OCI-LY1 (cell line): ENCODE results near the gene MCAT.

Experiments used
- H2AFZ ChIP-seq: fragments of 200-600 bp; sonication (generic), shearing (Covaris generic); 2 replicates; pipeline ENCODE4 v1.6.0; 2014; ENCODE audit warnings: antibody characterized with exemption, mild to moderate bottlenecking, low read length
- H3F3A ChIP-seq: fragments of 200-600 bp; sonication (generic), shearing (Covaris generic); 2 replicates; pipeline ENCODE4 v1.6.0; 2014; ENCODE audit warnings: mild to moderate bottlenecking, antibody characterized with exemption, low read length, moderate library complexity; ENCODE audit not compliant: insufficient read depth
- H3K27ac ChIP-seq: fragments of 200-600 bp; sonication (generic); 2 replicates; pipeline ENCODE4 v1.5.1; 2014; ENCODE audit warnings: low read length, mixed run types, mild to moderate bottlenecking, low read depth; ENCODE audit not compliant: poor library complexity, severe bottlenecking
- H3K27me3 ChIP-seq: fragments of 200-600 bp; sonication (generic); 2 replicates; pipeline ENCODE4 v1.6.0; 2014; ENCODE audit warnings: antibody characterized with exemption, mild to moderate bottlenecking, low read length, moderate library complexity; ENCODE audit not compliant: insufficient read depth
- H3K36me3 ChIP-seq: fragments of 200-600 bp; sonication (generic); 2 replicates; pipeline ENCODE4 v1.6.1; 2014; ENCODE audit warnings: mild to moderate bottlenecking, antibody characterized with exemption, low read length, moderate library complexity, mixed read lengths; ENCODE audit not compliant: insufficient read depth
- H3K4me1 ChIP-seq: fragments of 200-600 bp; sonication (generic); 2 replicates; pipeline ENCODE4 v1.5.1; 2014; ENCODE audit warnings: mild to moderate bottlenecking, low read length, moderate library complexity; ENCODE audit not compliant: insufficient read depth, severe bottlenecking
- H3K4me2 ChIP-seq: fragments of 200-600 bp; sonication (generic), shearing (Covaris generic); 2 replicates; pipeline ENCODE4 v1.6.1; 2014; ENCODE audit warnings: low read length
- H3K4me3 ChIP-seq: fragments of 200-600 bp; sonication (generic); 2 replicates; pipeline ENCODE4 v1.5.1; 2014; ENCODE audit warnings: low read length, low read depth, mild to moderate bottlenecking, mixed read lengths; ENCODE audit not compliant: poor library complexity, severe bottlenecking
- H3K79me2 ChIP-seq: fragments of 200-600 bp; shearing (Covaris generic); 2 replicates; pipeline ENCODE4 v1.6.1; 2016; ENCODE audit warnings: mixed run types, low read length, mixed read lengths; ENCODE audit not compliant: insufficient read depth
- H3K9ac ChIP-seq: fragments of 200-600 bp; sonication (generic), shearing (Covaris generic); 2 replicates; pipeline ENCODE4 v1.6.1; 2014; ENCODE audit warnings: mild to moderate bottlenecking, low read length, mixed read lengths
- H3K9me2 ChIP-seq: fragments of 200-600 bp; sonication (generic), shearing (Covaris generic); 2 replicates; pipeline ENCODE4 v1.6.1; 2014; ENCODE audit warnings: low read depth, mild to moderate bottlenecking, low read length, mixed read lengths
- H3K9me3 ChIP-seq: fragments of 200-600 bp; shearing (Covaris generic); 2 replicates; pipeline ENCODE4 v1.6.1; 2014; ENCODE audit warnings: low read length, mixed read lengths
- H4K20me1 ChIP-seq: fragments of 200-600 bp; sonication (generic), shearing (Covaris generic); 2 replicates; pipeline ENCODE4 v1.6.0; 2016; ENCODE audit warnings: mild to moderate bottlenecking, low read length; ENCODE audit not compliant: insufficient read depth
- EZH2 ChIP-seq: fragments of 200-600 bp; sonication (generic), shearing (Covaris generic); IDR thresholded peaks from 2 replicates; pipeline ENCODE4 v1.8.0; 2017; ENCODE audit warnings: borderline replicate concordance, mixed run types, mild to moderate bottlenecking, antibody characterized with exemption, low read length, moderate library complexity, mixed read lengths
- TF ChIP-seq, protein P1 (sequence below): fragments of 200-600 bp; sonication (generic), shearing (Covaris generic); IDR thresholded peaks from 2 replicates; pipeline ENCODE4 v1.5.1; 2017; ENCODE audit warnings: mild to moderate bottlenecking, antibody characterized with exemption, low read length, moderate library complexity, mixed read lengths

Gene MCAT

DNA sequence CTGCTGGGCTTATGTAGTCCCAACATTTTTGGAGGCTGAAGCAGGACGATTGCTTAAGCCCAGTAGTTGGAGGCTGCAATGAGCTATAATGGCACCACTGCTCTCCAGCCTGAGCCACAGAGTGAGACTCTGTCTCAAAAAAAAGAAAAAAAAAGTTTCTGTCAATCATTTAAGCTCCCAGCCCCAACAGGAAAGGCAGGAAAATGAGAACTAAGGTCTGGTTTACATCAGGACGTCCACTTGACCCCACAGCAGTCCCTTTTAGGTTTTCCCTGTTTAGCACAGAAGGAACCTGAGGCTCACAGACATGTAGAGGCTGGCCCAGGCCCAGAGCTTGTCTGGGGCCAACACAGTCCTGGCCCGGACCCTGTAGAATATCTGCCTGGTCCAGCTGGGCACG is 44.8 kb downstream of the MCAT start:
- Histone ChIP-seq H3K79me2 (no peaks in the 10 kb centered on the region), H3K4me3 (no peak overlapping the region), H3K4me1 (peaks cover 7% of the 10 kb centered on the region), H3K27ac (no peak overlapping the region), H3K4me2 (no peak overlapping the region), H3F3A (no peaks in the 10 kb centered on the region), H3K36me3 (peaks cover 2% of the 10 kb centered on the region; the same call in 1 of the 2 replicates), H4K20me1 (no peaks in the 10 kb centered on the region), H2AFZ (no peak overlapping the region), H3K9me2 (no peaks in the 10 kb centered on the region), H3K9me3 (peaks cover 9% of the 10 kb centered on the region), H3K9ac (no peak overlapping the region), H3K27me3 (no peaks in the 10 kb centered on the region)
- TF ChIP-seq, protein P1, sequence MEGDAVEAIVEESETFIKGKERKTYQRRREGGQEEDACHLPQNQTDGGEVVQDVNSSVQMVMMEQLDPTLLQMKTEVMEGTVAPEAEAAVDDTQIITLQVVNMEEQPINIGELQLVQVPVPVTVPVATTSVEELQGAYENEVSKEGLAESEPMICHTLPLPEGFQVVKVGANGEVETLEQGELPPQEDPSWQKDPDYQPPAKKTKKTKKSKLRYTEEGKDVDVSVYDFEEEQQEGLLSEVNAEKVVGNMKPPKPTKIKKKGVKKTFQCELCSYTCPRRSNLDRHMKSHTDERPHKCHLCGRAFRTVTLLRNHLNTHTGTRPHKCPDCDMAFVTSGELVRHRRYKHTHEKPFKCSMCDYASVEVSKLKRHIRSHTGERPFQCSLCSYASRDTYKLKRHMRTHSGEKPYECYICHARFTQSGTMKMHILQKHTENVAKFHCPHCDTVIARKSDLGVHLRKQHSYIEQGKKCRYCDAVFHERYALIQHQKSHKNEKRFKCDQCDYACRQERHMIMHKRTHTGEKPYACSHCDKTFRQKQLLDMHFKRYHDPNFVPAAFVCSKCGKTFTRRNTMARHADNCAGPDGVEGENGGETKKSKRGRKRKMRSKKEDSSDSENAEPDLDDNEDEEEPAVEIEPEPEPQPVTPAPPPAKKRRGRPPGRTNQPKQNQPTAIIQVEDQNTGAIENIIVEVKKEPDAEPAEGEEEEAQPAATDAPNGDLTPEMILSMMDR = no peak
- TF ChIP-seq EZH2 = no peak

DNA sequence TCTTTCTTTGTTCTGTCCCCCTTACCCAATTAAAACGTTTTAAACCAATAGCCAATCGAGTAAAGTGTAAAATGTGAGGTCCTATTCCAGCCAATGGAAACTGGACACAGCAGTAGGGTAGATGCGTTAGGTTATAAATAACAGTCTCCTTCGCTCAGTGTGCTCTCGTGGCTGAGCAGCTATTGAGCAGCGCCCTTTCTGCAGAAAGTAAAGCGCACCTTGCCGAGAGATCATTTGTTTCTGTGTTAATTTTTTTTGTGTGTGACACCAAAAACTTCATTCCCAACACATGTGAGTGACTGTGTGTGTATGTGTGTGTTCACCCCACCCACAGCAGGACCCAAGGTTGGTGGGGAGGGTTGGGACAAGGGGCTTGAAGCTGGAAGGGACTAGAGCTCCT is 46.8 kb downstream of the MCAT start:
- H3K4me2 ChIP-seq = no peak overlapping the region
- TF ChIP-seq, protein P1 = no peak
- no peak for TF ChIP-seq EZH2
- H3K9ac ChIP-seq = no peak overlapping the region
- no peaks in the 10 kb centered on the region for H3K9me2 ChIP-seq
- H3K4me1 ChIP-seq = peaks cover 15% of the 10 kb centered on the region
- H3K27me3 ChIP-seq = no peaks in the 10 kb centered on the region
- no peak overlapping the region for H3K4me3 ChIP-seq
- H4K20me1 ChIP-seq = no peaks in the 10 kb centered on the region
- H3K27ac ChIP-seq = no peak overlapping the region
- peaks cover 9% of the 10 kb centered on the region for H3K9me3 ChIP-seq
- no peaks in the 10 kb centered on the region for H3F3A ChIP-seq
- no peak overlapping the region for H2AFZ ChIP-seq
- no peaks in the 10 kb centered on the region for H3K79me2 ChIP-seq
- peaks cover 2% of the 10 kb centered on the region; the same call in 1 of the 2 replicates for H3K36me3 ChIP-seq

DNA sequence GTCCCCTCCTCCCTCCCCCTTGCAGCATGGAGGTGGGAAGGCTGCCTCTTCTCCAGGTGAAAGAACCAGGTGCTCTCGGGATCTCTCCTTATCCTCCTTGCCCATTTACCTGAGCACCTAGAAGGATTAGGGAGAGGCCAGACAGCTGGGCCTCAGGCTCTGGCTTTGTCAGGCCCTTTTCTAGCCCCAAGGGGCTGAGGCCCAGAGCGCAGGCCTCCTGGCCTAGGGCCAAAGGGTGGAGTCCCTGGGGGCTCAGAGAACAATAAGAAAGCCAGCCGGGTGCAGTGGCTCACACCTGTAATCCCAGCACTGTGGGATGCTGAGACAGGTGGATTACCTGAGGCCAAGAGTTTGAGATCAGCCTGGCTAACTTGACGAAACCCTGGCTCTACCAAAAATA is 48.6 kb downstream of the MCAT start:
- Histone ChIP-seq H3K9me2 (no peaks in the 10 kb centered on the region), H4K20me1 (no peaks in the 10 kb centered on the region), H3K9ac (no peak overlapping the region), H3K4me1 (peaks cover 15% of the 10 kb centered on the region), H3K9me3 (peaks cover 9% of the 10 kb centered on the region), H3F3A (0 out of 2 replicates have a peak, but pooled peaks cover 3% of the 10 kb centered on the region), H3K27ac (no peak overlapping the region), H3K27me3 (no peaks in the 10 kb centered on the region), H3K36me3 (peaks cover 2% of the 10 kb centered on the region; the same call in 1 of the 2 replicates), H3K79me2 (no peaks in the 10 kb centered on the region), H3K4me2 (no peak overlapping the region), H3K4me3 (no peak overlapping the region), H2AFZ (no peak overlapping the region)
- TF ChIP-seq, protein P1 = no peak
- TF ChIP-seq EZH2 = no peak
